Omental fat pad (tissue), 4 donors: ENCODE results near the gene OTUD4. TPM values are rescaled to one million over a fixed set of nuclear protein-coding genes. Genes with fewer than 3 reads are reported as not detected.

Experiments used
- ATAC-seq: fragments of 150-250 bp; one replicate; pipeline ENCODE4 v1.9.1; 2016; ENCODE audit warnings: mild to moderate bottlenecking, moderate library complexity; ENCODE audit not compliant: low FRiP score
- DNase-seq: peaks from one replicate; pipeline ENCODE4 v3.0.0-alpha.2; 2019; ENCODE audit warnings: low spot score
- small RNA-seq: library from RNA; depleted of rRNA; stranded (forward); fragments of <200 nt; gene quantifications from one replicate; pipeline ENCODE3, GENCODE V24; 2016
- total RNA-seq, 4 donors: library from RNA; depleted of rRNA; stranded (reverse); fragments of >200 nt; gene quantifications; one replicate each; pipeline ENCODE4 v1.1.0, GENCODE V29; 2016
- TF ChIP-seq, protein P1 (sequence below), 3 donors: fragments of 450-650 bp; IDR thresholded peaks; one replicate each; pipeline ENCODE4 v1.5.1; 2016 to 2017; ENCODE audit warnings: antibody characterized with exemption in 3 of 3, mild to moderate bottlenecking in 3 of 3, moderate library complexity in 2 of 3

OTUD4 gene
- total RNA-seq, 4 donors from 2014 or later: 26.8 to 76.1 (median 48.0) TPM

DNA sequence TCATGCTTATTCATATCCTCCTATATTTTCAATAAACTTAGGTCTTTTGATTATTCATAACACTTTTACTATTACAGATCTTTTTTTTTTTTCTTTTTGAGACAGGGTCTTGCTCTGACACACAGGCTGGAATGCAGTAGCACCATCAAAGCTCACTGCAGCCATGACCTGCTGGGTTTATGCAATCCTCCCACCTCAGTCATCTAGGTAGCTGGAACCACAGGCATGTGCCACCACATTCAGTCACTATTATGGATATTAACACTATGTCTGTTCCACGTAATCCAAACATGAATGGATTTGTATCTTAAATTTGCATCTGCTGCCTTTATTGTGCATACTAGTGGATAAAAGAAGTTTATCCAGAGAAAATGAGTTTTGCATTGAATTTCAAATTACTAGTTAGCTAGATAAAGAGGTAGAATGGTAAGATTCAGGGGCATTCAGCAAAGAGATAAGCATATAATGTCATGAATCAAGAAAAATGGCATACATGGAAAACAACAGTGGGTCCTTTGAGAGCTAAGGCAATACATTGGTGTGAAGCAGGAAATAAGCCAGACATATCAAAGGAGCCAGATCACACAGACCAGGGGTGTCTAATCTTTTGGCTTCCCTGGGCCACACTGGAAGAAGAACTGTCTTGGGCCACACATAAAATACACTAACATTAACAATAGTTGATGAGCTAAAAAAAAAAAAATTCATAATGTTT lies 96.3 kb downstream of the OTUD4 start:
- TF ChIP-seq, protein P1, sequence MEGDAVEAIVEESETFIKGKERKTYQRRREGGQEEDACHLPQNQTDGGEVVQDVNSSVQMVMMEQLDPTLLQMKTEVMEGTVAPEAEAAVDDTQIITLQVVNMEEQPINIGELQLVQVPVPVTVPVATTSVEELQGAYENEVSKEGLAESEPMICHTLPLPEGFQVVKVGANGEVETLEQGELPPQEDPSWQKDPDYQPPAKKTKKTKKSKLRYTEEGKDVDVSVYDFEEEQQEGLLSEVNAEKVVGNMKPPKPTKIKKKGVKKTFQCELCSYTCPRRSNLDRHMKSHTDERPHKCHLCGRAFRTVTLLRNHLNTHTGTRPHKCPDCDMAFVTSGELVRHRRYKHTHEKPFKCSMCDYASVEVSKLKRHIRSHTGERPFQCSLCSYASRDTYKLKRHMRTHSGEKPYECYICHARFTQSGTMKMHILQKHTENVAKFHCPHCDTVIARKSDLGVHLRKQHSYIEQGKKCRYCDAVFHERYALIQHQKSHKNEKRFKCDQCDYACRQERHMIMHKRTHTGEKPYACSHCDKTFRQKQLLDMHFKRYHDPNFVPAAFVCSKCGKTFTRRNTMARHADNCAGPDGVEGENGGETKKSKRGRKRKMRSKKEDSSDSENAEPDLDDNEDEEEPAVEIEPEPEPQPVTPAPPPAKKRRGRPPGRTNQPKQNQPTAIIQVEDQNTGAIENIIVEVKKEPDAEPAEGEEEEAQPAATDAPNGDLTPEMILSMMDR (IDR thresholded peaks at IDR 0.05): no peak
- DNase-seq (no peak), ATAC-seq (no peak)

Small RNA genes lying within 50 kb of the gene (small RNA-seq; reads per million reads assigned to genes)
- gene RF00019: not detected

Other genes starting within 250 kb of the OTUD4 start
- gene ANAPC10, start 82.4 kb downstream of the OTUD4 start, total RNA-seq: 10 to 100 TPM; 19.2 to 44.6 (median 21.9) TPM
- gene ABCE1, start 82.3 kb downstream of the OTUD4 start, total RNA-seq: 100 to 1,000 TPM in 1 of 4 donors, 10 to 100 TPM in 3; 64.0 to 165 (median 82.4) TPM